Psoas muscle (tissue), 8 donors: Measurements from ENCODE around the gene CDK14. TPM values are rescaled to one million over a fixed set of nuclear protein-coding genes. Genes with fewer than 3 reads are reported as not detected.

Source experiments
- ATAC-seq, 4 donors: fragments of 200-7000 bp; cut with Tn5 transposase; one replicate each; pipeline ENCODE4 v1.9.1; 2020; ENCODE audit warnings: moderate library complexity in 3 of 4, mild to moderate bottlenecking in 2 of 4
- DNase-seq, 2 donors: peaks; one replicate each; pipeline ENCODE4 v3.0.0-alpha.2; 2020
- H3K27ac ChIP-seq: fragments of 200-600 bp; one replicate; pipeline ENCODE4 v1.8.0; 2022
- H3K27me3 ChIP-seq, 3 donors: fragments of 200-600 bp in 1 of 3; one replicate each; pipeline versions ENCODE4 v1.6.1 to v1.8.0; 2013 to 2022; ENCODE audit warnings: low read length in 2 of 3, mild to moderate bottlenecking in 2 of 3, moderate library complexity in 1 of 3; ENCODE audit not compliant: insufficient read depth in 3 of 3
- H3K36me3 ChIP-seq, 2 donors: fragments of 200-600 bp in 1 of 2; one replicate each; pipeline versions ENCODE4 v1.6.1 to v1.8.0; 2013 to 2022; ENCODE audit warnings: low read depth in 1 of 2, mild to moderate bottlenecking in 1 of 2, moderate library complexity in 1 of 2; ENCODE audit not compliant: insufficient read depth in 1 of 2
- H3K4me1 ChIP-seq: fragments of 200-600 bp; one replicate; pipeline ENCODE4 v1.8.0; 2022
- H3K4me3 ChIP-seq: fragments of 200-600 bp; one replicate; pipeline ENCODE4 v1.8.0; 2022; ENCODE audit warnings: mild to moderate bottlenecking
- H3K9me3 ChIP-seq: fragments of 200-600 bp; one replicate; pipeline ENCODE4 v1.8.0; 2022
- CTCF ChIP-seq: fragments of 200-600 bp; IDR thresholded peaks from one replicate; pipeline ENCODE4 v1.8.0; 2022; ENCODE audit warnings: antibody characterized with exemption
- WGBS, 3 donors: extraction: QIAGEN DNeasy Blood & Tissue Kit; methylation state at CpG; one replicate each; pipeline versions ENCODE4 v1.1.6 to v1.1.7; 2013; 5-methylcytosine and 5-hydroxymethylcytosine counted together
- intact Hi-C, 2 donors: fragments of 100-400 bp; cut with DNase I; formaldehyde crosslinking; loops; one replicate each; pipeline versions ENCODE4 v1.11.0 to v1.14.2; 2022
- polyA plus RNA-seq, 3 donors: library from polyadenylated mRNA; stranded (reverse); fragments of 200-250 nt; gene quantifications; one replicate each; pipeline ENCODE4 v1.2.3, GENCODE V29; 2013
- total RNA-seq, 4 donors: library from RNA; stranded (reverse); fragmentation: NEBNext Ultra II Directional in 2 of 4; extraction: Animal tissue kit (Norgen Biotek cat#: 25700) in 2 of 4; gene quantifications; one replicate each; pipeline versions ENCODE4 v1.2.1 to v1.2.4, GENCODE V29; 2021 to 2023
- donor health status: healthy with polysubstance abuse.
- donor health status: DM: no; HTN: no; CAD: no; lungs with moderate emphysema.
- donor health status: Bipolar disorder and iron deficiency.
- donor health status: healthy.
- donor health status: DM: yes; HTN: yes; CAD: no.
- donor health status: DM: no; HTN: no; CAD: no.
- donor health status: DM: no; HTN: no; CAD: no.
- donor health status: DM: yes; HTN: yes; CAD: no.

The CDK14 gene
- total and polyA plus RNA-seq, 7 donors = 1.7 to 16.6 (median 10.6) TPM

- DNase-seq = no peak
- WGBS, 3 donors = 92 to 93% (median 93%) methylated on average over 3 of the region's 3 CpGs
- H3K36me3 ChIP-seq = no peaks in the 10 kb centered on the region
- H3K27ac ChIP-seq = no peak overlapping the region
- no peak for TF ChIP-seq CTCF
- no peaks in the 10 kb centered on the region for H3K4me1 ChIP-seq
- intact Hi-C loops = no loop called here
- no peaks in the 10 kb centered on the region for H3K9me3 ChIP-seq
- no peak overlapping the region for H3K4me3 ChIP-seq
- ATAC-seq = no peak
- H3K27me3 ChIP-seq = no peaks in the 10 kb centered on the region
These were observed 595.6 kb downstream of the CDK14 start for GRCh38 chr7:91191771-91192170.

GRCh38 chr7:91193141-91193540 is 597.0 kb downstream of the CDK14 start:
- Histone ChIP-seq H3K27ac (no peak overlapping the region), H3K4me3 (no peak overlapping the region), H3K9me3 (no peaks in the 10 kb centered on the region), H3K36me3 (no peaks in the 10 kb centered on the region), H3K27me3 (no peaks in the 10 kb centered on the region), H3K4me1 (no peaks in the 10 kb centered on the region)
- ATAC-seq = no peak
- no peak for TF ChIP-seq CTCF
- DNase-seq = no peak
- intact Hi-C loops = no loop called here
- 78 to 87% (median 83%) methylated on average over 1 of the region's 1 CpG for WGBS, 3 donors

- Histone ChIP-seq H3K27me3 (no peaks in the 10 kb centered on the region), H3K4me3 (no peak overlapping the region), H3K4me1 (no peaks in the 10 kb centered on the region), H3K27ac (no peak overlapping the region), H3K9me3 (no peaks in the 10 kb centered on the region), H3K36me3 (no peaks in the 10 kb centered on the region)
- no peak for TF ChIP-seq CTCF
- no peak for DNase-seq
- intact Hi-C loops = no loop called here
- ATAC-seq = no peak
These were observed 598.7 kb downstream of the CDK14 start for GRCh38 chr7:91194841-91195240.

DNA sequence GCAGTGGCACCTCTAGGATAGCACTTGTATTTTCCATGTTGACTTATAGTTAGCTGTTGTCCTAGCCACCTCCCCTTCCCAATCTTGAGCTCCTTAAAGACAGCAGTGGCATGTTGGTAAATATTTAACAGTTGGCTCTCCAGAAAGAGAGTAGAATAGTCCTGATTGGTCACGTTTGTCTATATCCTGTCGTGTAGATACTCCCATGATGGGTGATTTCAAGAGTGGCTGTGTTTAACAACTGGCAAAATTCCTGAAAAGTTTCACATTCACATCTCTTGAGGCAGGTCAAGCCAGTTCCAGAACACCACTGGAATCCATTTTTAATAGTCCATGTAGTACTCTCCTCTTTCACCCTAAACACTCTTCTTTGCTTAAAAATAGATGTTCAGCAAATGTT is 599.9 kb downstream of the CDK14 start:
- H3K4me3 ChIP-seq = no peak overlapping the region
- no peaks in the 10 kb centered on the region for H3K36me3 ChIP-seq
- ATAC-seq = no peak
- DNase-seq = no peak
- intact Hi-C loops = no loop called here
- 73 to 86% (median 75%) methylated on average over 2 of the region's 2 CpGs for WGBS, 3 donors
- no peaks in the 10 kb centered on the region for H3K4me1 ChIP-seq
- no peak for TF ChIP-seq CTCF
- H3K9me3 ChIP-seq = no peaks in the 10 kb centered on the region
- H3K27ac ChIP-seq = no peak overlapping the region
- H3K27me3 ChIP-seq = no peaks in the 10 kb centered on the region

- no peak for TF ChIP-seq CTCF
These were observed 602.2 kb downstream of the CDK14 start for GRCh38 chr7:91198371-91198770.

More at GRCh38 chr7:91198371-91198770, 602.2 kb downstream of the CDK14 start:
- H3K4me3 ChIP-seq = no peak overlapping the region
- no peaks in the 10 kb centered on the region for H3K9me3 ChIP-seq
- H3K27me3 ChIP-seq = no peaks in the 10 kb centered on the region
- no peaks in the 10 kb centered on the region for H3K36me3 ChIP-seq
- DNase-seq (no peak), ATAC-seq (no peak)
- no peak overlapping the region for H3K27ac ChIP-seq
- intact Hi-C loops = no loop called here
- 72 to 73% (median 73%) methylated on average over 3 of the region's 3 CpGs for WGBS, 3 donors
- no peaks in the 10 kb centered on the region for H3K4me1 ChIP-seq
